Stimulated activated CD4-positive, alpha-beta T cell treated with anti-CD3 and anti-CD28 coated beads, Interleukin-4, amount 100 ng/mL, for 48 hours (primary cell): Measurements from ENCODE around the gene SPG11.

ENCODE experiments used
- DNase-seq, 2 donors: peaks; one replicate each; pipeline ENCODE4 v3.0.0-alpha.2; 2020; ENCODE audit warnings: low read depth in 2 of 2

The SPG11 gene

DNA sequence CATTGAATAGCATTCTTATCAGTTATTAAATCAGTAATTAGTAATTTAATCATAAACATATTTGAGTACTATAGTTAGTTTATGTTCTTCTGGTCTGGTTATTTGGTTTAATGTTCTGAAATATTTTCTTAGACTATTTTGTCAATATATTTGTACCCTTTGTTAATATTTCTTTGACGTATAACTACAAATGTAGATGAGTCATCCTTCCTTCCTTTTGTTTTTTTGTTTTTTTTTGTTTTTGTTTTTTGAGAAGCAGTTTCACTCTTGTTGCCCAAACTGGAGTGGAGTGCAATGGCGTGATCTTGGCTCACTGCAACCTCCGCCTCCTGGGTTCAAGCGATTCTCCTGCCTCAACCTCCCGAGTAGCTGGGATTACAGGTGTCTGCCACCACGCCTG, 143.9 kb downstream of the SPG11 start:
- DNase-seq, result no peak

DNA sequence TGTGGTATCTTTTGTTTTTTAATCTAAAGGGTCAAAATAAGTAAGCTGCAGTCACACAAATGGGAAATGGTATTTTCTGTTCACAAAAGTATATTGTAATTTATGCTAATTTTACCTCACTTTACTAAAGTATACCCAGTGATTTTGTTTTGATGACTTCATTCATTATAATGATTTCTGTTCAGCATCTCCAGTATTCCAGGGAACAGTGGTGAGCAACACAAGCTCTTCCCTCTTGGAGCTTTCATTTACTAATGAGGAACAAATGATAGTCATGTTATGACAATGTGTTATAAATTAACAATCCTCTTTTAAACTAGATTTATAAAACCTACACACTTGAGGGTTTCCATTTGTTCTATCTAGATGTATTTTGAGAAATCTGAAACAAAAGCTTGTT, 147.0 kb downstream of the SPG11 start:
- DNase-seq, result no peak
